Dermis blood vessel endothelial cell (primary cell): ENCODE results near the gene TERB2. TPM values are rescaled to one million over a fixed set of nuclear protein-coding genes. Genes with fewer than 3 reads are reported as not detected.
"Not testable (repeated sequence)": the region's sequence is repeated elsewhere in the genome, so short reads cannot be mapped to it uniquely, and the experiment has no call there.

ENCODE experiments used
- DNase-seq: peaks from one replicate; pipeline ENCODE4 v3.0.0; 2010
- total RNA-seq: library from RNA; depleted of rRNA; stranded (reverse); fragments of >200 nt; gene quantifications from 2 replicates; pipeline ENCODE4 v1.2.3, GENCODE V29; 2014

Gene TERB2, protein sequence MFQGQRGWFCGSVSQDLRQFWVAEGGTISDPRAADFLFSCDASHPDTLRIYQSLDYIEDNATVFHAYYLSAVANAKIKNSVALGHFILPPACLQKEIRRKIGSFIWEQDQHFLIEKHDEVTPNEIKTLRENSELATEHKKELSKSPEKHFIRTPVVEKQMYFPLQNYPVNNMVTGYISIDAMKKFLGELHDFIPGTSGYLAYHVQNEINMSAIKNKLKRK
- total RNA-seq, result not detected in 2 replicates

DNA sequence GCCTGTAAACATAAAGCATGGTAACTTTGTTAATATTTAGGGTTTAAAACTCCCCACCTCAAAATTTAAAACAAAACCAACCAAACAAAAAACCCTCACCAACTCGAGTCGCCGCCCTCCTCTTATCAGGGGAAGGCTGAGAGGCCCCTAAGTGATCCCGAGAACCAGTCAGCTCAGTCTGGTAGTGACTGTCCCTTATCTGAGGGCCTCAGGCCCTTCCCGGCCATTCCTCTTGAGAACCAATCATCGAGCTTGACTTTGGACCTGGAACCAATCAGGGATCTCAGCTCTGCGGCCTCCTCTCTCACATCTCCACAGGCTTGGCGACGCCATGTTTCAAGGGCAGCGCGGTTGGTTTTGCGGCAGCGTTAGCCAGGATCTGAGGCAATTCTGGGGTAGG is at the start of gene TERB2:
Gene TERB2 (plus strand): TSS at position 300 of the 400 bp plus-strand sequence. CDS start 32 bp downstream, at position 332.
- no peak for DNase-seq

DNA sequence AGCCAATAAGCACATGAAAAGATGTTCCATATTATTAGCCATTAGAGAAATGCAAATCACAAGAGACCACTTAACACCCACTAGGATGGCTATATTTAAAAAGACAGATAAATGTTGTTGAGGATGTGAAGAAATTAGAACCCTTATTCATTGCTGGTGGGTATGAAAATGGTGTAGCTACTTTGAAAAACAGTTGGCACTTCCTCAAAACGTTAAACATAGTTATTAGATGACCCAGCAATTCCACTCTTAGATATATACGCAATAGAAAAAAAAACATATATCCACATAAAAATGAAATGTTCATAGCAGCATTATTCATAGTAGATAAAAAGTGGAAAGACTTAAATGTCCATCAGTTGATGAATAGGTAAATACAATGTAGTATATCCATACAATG is 47.1 kb upstream of the TERB2 start:
- no peak for DNase-seq

DNA sequence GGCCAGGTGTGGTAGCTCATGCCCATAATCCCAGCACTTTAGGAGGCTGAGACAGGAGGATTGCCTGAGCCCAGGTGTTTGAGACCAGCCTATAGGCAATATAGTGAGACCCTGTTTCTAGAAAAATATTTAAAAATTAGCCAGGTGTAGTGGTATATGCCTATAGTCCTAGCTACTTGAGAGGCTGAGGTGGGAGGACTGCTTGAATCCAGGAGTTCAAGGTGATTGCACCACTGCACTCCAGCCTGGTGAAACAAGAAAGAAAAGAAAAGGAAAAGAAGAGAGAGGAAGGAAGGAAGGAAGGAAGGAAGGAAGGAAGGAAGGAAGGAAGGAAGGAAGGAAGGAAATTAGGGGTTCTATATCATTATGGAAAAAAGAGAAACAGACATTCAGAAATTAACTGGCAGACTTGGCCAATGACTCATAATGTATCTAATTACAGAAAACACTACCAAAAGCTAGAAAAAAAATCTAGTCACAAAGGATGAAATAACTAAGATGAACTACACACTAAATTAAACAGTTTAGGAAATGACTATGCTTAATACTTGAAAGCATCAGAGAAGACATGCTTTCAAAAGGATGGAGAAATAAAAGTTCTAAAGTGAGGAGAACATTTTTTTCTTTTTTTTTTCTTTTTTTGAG is 45.4 kb upstream of the TERB2 start:
- no peak for DNase-seq

DNA sequence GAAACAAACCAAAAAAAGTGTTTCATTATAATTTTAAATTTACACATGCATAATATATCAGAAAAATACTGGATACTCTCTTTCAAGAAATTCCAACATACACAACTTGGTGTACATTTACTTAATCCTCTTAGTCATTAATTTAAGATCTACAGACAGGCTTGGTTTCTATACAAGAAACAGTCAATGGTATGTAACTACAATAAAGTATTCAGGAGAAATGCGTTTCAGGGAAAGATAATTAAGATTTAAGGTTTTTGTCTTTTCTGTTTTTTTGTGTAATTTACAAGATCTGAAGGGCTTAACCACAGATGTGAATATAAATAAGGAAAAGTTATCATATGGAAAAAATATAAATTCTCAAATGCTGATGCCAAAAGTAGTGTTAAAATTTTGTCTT is 44.3 kb upstream of the TERB2 start:
- not testable (repeated sequence) for DNase-seq

GRCh38 chr15:44912974-44913448 is 43.5 kb upstream of the TERB2 start:
- not testable (repeated sequence) for DNase-seq

- DNase-seq, result no peak
Measured at GRCh38 chr15:44918136-44918535, 38.4 kb upstream of the TERB2 start.

- not testable (repeated sequence) for DNase-seq
Measured at GRCh38 chr15:44928658-44929057, 27.8 kb upstream of the TERB2 start.

GRCh38 chr15:44930283-44930682 is 26.2 kb upstream of the TERB2 start:
- not testable (repeated sequence) for DNase-seq

- not testable (repeated sequence) for DNase-seq
Measured at GRCh38 chr15:44958302-44958701, 1.8 kb downstream of the TERB2 start.

DNA sequence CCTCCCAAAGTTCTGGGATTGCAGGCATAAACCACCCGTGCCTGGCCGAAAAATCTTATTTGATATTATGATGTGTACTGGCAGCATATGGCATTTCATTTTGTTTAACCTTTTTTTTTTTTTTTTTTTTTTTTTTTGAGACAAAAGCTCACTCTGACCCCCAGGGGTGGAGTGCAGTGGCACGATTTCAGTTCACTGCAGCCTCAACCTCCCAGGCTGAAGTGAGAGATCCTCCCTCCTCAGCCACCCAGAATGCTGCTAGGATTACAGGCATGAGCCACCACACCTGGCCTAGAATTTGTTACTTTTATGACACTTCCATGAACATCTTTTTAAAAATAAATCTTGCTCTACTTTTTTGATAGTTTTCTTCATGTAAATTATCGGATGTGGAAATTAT is 12.0 kb downstream of the TERB2 start:
- DNase-seq, result no peak

- DNase-seq, result no peak
Measured at GRCh38 chr15:44971036-44971435, 14.5 kb downstream of the TERB2 start.

DNA sequence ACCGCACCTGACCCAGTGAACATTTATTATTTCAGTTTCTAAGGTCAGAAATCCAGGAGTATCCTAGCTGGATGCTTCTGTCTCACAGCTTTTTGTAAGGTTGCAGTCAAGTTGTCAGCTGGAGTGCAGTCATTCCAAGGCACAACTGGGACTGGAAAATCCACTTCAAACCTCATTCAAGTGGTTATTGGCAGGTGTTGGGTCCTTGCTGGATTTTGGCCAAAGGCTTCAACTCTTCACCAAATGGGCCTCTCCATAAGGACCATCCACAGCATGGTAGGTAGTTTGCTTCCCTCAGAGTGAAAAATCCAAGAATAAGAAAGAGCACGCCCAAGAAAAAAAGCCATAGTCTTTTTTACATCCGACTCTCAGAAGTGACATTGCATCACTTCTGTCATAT is 19.7 kb downstream of the TERB2 start:
- not testable (repeated sequence) for DNase-seq

- not testable (repeated sequence) for DNase-seq
Measured at GRCh38 chr15:44977781-44978180, 21.3 kb downstream of the TERB2 start.

GRCh38 chr15:44979617-44980339 is 23.3 kb downstream of the TERB2 start:
- DNase-seq, result not testable (repeated sequence)

GRCh38 chr15:44984144-44984543 is 27.7 kb downstream of the TERB2 start:
- not testable (repeated sequence) for DNase-seq

DNA sequence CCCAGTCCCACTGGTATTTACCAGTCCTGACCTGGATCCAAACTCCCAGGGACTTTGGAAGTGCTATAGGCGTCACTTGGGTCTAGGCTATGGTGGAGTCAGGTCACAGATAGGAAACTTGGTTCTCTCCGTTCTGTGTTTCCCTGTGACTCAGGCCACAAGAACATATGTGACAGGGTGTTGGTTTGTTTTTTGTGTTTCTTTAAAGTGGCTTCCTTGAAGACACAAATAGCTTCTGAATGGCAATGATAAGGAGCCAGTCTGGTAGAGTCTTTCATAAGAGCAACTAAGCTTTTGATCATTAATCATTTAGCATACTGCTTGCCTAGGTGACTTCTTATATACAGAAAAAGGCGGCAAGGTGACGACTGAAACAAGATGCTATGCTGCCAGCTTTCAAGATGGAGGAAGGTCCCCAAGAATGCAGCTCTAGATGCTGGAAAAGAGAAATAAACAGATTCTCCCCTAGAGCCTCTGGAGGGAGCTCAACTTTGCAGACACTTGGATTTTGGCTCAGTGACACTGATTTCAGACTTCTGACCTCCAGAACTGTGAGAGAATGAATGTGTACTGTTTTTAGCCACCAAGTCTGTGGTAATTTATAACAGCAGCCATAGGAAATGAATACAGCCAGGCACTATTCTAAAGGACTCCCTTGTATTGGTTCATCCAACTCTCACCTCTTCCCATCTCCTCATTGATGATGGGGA is 30.0 kb downstream of the TERB2 start:
- not testable (repeated sequence) for DNase-seq

DNA sequence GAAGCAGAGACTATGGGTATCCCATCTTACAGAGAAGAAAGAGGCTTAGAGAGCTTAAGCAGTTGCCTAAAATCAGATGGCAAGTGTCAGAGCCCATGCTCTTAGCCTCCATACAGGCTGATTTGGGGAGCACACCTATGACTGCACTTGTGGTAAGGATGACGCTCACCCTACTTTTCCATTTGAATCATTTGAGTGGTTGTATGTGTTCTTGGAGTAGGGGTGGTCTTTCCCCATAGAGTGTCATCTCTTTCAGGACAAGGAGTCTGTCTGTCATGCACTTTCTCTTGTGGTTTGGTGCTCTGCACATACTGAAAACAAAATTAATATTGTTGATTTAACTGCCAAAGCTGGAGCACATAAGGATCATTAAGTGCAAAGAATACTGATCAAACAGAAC is 31.2 kb downstream of the TERB2 start:
- not testable (repeated sequence) for DNase-seq

DNA sequence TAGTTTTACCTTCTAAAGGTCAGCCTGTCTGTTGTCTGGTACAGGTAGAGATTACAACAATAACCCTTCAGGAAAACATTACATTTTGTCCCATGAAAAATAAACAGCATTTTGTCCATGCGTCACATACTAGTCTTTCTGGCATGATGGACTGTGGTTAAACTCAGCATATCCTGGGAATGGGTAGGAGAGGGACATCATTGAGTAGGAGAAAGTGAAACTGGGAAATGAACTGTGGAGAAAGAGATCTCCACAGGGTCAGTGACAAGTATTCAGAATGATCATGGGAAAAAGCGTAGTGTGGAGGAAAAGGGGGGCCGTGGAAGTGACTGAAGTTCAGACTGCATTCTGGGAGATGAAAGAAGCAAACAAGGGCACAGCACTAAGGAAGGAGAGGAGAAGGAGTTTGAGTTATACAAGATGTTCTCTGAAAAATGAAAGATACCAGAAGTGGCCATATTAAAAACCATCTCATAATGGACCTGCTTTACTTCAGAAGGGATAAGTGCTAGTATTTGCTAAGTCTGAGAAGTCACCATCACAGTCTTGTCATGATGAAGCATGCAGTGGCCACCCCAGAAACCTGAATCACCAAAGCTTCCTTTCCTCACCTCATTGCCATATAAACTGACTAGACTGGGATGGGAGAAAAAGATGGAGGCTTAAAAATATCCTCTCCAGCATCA is 31.8 kb downstream of the TERB2 start:
- not testable (repeated sequence) for DNase-seq

DNA sequence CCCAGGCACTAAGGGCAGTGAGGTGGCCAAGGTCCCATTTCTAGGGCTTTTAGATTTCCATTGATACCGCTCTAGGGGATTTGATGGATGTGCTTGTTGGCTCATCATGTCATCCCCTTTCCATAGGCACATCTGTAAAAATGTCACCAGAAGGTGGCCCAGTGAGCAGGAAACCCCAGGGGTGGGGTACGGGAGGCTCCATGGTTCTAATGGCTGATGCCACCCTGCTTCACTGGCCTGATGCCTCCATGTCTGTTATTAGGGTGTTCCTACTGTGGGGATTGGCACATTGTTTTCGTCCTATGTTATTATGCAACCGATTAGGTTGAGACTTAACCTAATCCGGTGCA is 32.4 kb downstream of the TERB2 start:
- not testable (repeated sequence) for DNase-seq

- DNase-seq, result not testable (repeated sequence)
Measured at GRCh38 chr15:44997632-44998031, 41.1 kb downstream of the TERB2 start.

GRCh38 chr15:44999105-44999504 is 42.6 kb downstream of the TERB2 start:
- no peak for DNase-seq

DNA sequence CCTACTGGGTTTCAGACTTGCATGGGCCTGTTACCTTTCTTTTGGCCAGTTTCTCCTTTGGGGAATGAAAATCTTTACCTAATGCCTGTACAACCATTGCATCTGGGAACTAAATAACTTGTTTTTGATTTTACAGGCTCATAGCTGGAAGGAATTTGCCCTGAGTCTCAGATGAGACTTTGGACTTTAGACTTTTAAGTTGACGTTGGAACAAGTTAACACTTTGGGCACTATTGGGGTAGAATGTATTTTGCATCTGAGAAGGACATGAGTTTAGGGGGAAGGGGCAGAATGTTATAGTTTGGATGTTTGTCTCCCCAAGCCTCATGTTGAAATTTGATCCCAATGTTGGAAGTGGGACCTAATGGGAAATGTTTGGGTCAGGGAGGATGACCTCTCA is 44.7 kb downstream of the TERB2 start:
- not testable (repeated sequence) for DNase-seq
